GM12891 (cell line): ENCODE measurements around the gene HLA-DQB1.
"Not testable (repeated sequence)": the region's sequence is repeated elsewhere in the genome, so short reads cannot be mapped to it uniquely, and the experiment has no call there.

Experiments used
- PAX5 ChIP-seq: IDR thresholded peaks from 2 replicates; pipeline ENCODE4 v1.6.1; 2011; ENCODE audit warnings: low read length, moderate library complexity, mild to moderate bottlenecking; ENCODE audit not compliant: insufficient read depth, severe bottlenecking
- POLR2A ChIP-seq: IDR thresholded peaks from 2 replicates; pipeline ENCODE4 v1.6.1; 2011; ENCODE audit warnings: low read depth, low read length, control low read depth
- POLR2AphosphoS5 ChIP-seq: IDR thresholded peaks from 2 replicates; pipeline ENCODE4 v1.6.1; 2011; ENCODE audit warnings: low read depth, low read length, control low read depth
- POU2F2 ChIP-seq: IDR thresholded peaks from 2 replicates; pipeline ENCODE4 v1.6.1; 2011; ENCODE audit warnings: low read depth, mild to moderate bottlenecking, control low read depth, low read length, moderate library complexity
- TAF1 ChIP-seq: IDR thresholded peaks from 2 replicates; pipeline ENCODE4 v1.6.1; 2011; ENCODE audit warnings: low read depth, low read length, control low read depth

- peak; percentile 58; the same call in 1 of the 2 replicates for TF ChIP-seq POLR2AphosphoS5
- not testable (repeated sequence) for TF ChIP-seq TAF1, PAX5, POU2F2
- peak; percentile 59; the same call in 1 of the 2 replicates for TF ChIP-seq POLR2A
These were observed 9.1 kb downstream of the HLA-DQB1 start for GRCh38 chr6:32657329-32657728.
